Lower leg skin (tissue), 4 donors: ENCODE data around the gene CYP27B1. TPM values are rescaled to one million over a fixed set of nuclear protein-coding genes. Genes with fewer than 3 reads are reported as not detected.

Source experiments
- DNase-seq, 2 donors: peaks; one replicate each; pipeline ENCODE4 v3.0.0-alpha.2; 2019; ENCODE audit warnings: low spot score in 2 of 2
- H3K4me3 ChIP-seq: fragments of 200-600 bp; sonication (generic); 2 replicates; pipeline ENCODE4 v1.5.1; 2017; ENCODE audit warnings: mild to moderate bottlenecking, low read depth; ENCODE audit not compliant: poor library complexity, severe bottlenecking
- POLR2A ChIP-seq, 2 donors: fragments of 450-650 bp; IDR thresholded peaks; one replicate each; pipeline ENCODE4 v1.6.1; 2016 to 2017; ENCODE audit warnings: antibody characterized with exemption in 2 of 2, mild to moderate bottlenecking in 1 of 2, moderate library complexity in 1 of 2
- WGBS, 2 donors: methylation state at CpG; one replicate each; pipeline ENCODE4 v1.1.5; 2018; 5-methylcytosine and 5-hydroxymethylcytosine counted together
- intact Hi-C: fragments of 100-400 bp; cut with DNase I; formaldehyde crosslinking; loops from one replicate; pipeline ENCODE4 v1.15.0; 2023; ENCODE audit warnings: low total_unique reads
- total RNA-seq, 4 donors: library from RNA; depleted of rRNA; stranded (reverse); fragments of >200 nt; gene quantifications; one replicate each; pipeline ENCODE4 v1.1.0, GENCODE V29; 2016
- TF ChIP-seq, protein P1 (sequence below), 3 donors: fragments of 450-650 bp; IDR thresholded peaks; one replicate each; pipeline ENCODE4 v1.5.1; 2016; ENCODE audit warnings: antibody characterized with exemption in 3 of 3, mild to moderate bottlenecking in 3 of 3, moderate library complexity in 2 of 3

Gene CYP27B1
- total RNA-seq, 4 donors from 2014 or later = 0.72 to 6.4 (median 1.7) TPM

DNA sequence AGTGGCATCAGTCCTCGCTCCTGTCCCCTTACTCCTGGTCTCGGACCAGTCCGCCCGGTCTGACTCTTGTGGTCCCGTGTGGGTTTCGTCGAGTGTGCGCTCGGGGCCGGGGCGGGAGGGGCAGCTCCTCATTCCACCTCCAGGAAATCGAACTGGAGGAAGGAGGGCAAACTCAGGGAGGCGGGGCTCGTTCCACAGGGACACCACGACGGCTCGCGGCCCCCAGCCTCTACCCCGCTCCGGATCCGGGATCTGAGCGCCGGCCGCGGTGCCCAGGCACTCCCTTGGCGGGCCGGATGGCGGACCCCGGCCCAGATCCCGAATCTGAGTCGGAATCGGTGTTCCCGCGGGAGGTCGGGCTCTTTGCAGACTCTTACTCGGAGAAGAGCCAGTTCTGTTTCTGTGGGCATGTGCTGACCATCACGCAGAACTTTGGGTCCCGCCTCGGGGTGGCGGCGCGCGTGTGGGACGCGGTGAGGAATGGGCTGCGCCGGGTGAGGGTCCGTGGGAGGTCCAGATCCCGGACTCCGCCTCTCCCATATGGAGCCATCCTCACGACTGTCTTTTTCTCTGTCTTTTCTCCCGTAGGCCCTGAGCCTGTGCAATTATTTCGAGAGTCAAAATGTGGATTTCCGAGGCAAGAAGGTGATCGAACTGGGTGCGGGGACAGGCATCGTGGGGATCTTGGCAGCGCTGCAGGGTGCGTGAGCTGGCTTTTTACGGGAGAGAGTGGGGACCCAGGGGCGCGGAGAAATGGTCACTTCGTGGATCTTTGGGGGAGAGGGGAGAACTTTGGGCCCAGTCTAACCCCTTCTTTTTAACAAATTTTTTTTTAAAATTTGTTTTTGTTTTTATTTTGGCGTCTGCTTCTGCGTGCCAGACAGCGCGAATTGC, 5.8 kb upstream of the CYP27B1 start, which contains the start of gene EEF1AKMT3:
EEF1AKMT3 (plus strand) TSS at position 186 of the 894 bp plus-strand sequence; CDS start at position 297, 111 bp downstream.
- DNase-seq = peak; percentile 53 to 94
- TF ChIP-seq POLR2A (IDR thresholded peaks at IDR 0.05) = no peak
- TF ChIP-seq, protein P1, sequence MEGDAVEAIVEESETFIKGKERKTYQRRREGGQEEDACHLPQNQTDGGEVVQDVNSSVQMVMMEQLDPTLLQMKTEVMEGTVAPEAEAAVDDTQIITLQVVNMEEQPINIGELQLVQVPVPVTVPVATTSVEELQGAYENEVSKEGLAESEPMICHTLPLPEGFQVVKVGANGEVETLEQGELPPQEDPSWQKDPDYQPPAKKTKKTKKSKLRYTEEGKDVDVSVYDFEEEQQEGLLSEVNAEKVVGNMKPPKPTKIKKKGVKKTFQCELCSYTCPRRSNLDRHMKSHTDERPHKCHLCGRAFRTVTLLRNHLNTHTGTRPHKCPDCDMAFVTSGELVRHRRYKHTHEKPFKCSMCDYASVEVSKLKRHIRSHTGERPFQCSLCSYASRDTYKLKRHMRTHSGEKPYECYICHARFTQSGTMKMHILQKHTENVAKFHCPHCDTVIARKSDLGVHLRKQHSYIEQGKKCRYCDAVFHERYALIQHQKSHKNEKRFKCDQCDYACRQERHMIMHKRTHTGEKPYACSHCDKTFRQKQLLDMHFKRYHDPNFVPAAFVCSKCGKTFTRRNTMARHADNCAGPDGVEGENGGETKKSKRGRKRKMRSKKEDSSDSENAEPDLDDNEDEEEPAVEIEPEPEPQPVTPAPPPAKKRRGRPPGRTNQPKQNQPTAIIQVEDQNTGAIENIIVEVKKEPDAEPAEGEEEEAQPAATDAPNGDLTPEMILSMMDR (IDR thresholded peaks at IDR 0.05) = no peak
- intact Hi-C loops = no loop called here
- peak within 1 kb of the TSS; percentile 59 for H3K4me3 ChIP-seq
- 1 to 3% methylated on average over 43 to 52 of the region's 67 CpGs for WGBS, 2 donors

- peak; percentile 95 to 98 for DNase-seq
- 0% methylated on average over 27 of the region's 28 CpGs for WGBS, 2 donors
- intact Hi-C loops = no loop called here
- H3K4me3 ChIP-seq = peak within 1 kb of the TSS; percentile 59
- TF ChIP-seq, protein P1 (IDR thresholded peaks at IDR 0.05) = no peak
- no peak for TF ChIP-seq POLR2A (IDR thresholded peaks at IDR 0.05)
Measured at GRCh38 chr12:57771873-57772428, 5.1 kb upstream of the CYP27B1 start, which contains the start of gene METTL1. Gene METTL1 (minus strand): TSS chr12:57772105. CDS start chr12:57772083, 22 bp downstream.

DNA sequence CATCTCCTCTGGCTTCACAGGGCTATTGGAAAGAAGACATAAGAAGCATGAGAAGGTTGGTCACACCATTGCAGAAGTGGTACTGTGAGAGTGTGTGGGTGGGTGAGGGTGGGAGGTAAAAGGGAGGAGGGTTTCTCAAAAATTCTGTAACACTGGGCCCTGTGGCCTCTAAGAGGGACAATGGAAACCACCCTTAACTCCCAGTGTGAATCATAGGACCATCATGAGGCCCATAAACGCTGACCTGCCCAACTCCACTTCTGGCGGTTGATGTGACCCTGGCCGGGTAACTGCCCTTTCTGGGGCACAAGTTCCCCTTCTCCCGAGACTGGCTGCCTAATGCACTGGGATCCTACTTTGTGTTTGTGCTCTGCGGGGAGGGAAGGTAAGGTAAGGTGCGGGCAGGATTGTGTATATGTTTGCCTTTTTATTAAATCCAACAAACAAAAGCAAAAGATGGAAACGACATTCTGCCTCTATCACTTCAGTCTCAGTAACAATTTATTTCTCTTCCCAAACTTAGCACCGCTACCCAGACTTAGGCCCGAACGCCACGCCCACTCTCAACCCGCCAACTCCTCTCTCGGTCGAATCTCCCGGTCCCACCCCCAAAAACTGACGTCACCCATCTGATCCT, 4.5 kb upstream of the CYP27B1 start:
- WGBS, 2 donors = 3 to 4% methylated on average over 16 of the region's 16 CpGs
- TF ChIP-seq, protein P1 (IDR thresholded peaks at IDR 0.05) = no peak
- TF ChIP-seq POLR2A (IDR thresholded peaks at IDR 0.05) = no peak
- peak; percentile 86 to 96 for DNase-seq
- intact Hi-C loops = no loop called here
- peak overlapping the region; percentile 59 for H3K4me3 ChIP-seq

GRCh38 chr12:57770734-57771133, 3.9 kb upstream of the CYP27B1 start:
- no peak overlapping the region for H3K4me3 ChIP-seq
- 89 to 94% methylated on average over 4 of the region's 4 CpGs for WGBS, 2 donors
- intact Hi-C loops = no loop called here
- DNase-seq = no peak
- TF ChIP-seq, protein P1 (IDR thresholded peaks at IDR 0.05) = no peak
- TF ChIP-seq POLR2A (IDR thresholded peaks at IDR 0.05) = no peak

DNA sequence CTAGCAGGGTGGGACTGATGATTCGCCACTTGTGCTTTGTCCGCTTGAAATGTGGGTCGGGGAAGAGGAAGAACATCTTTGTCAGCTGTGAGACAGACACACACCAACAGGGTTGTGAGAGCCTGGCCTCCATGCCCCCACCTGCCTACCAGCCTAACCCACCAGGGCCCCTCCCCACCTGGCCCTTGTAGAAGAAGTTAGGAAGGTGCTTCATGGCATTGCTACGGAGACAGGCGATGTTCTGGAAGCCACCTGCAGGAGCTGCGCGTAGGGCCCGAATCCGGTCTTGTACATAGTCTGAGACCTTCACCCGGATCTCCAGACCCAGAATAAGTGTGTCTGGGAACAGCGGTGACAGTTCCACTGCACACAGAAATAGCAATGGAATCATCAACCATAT, 2.7 kb upstream of the CYP27B1 start:
- intact Hi-C loops = no loop called here
- no peak for DNase-seq

More for the DNA sequence above, 2.7 kb upstream of the CYP27B1 start:
- TF ChIP-seq POLR2A (IDR thresholded peaks at IDR 0.05) = no peak
- TF ChIP-seq, protein P1 (IDR thresholded peaks at IDR 0.05) = no peak
- 94 to 95% methylated on average over 11 of the region's 11 CpGs for WGBS, 2 donors
- no peak overlapping the region for H3K4me3 ChIP-seq
